Medulla oblongata (tissue), 1 donor: ENCODE data around the gene MNDA.
"Not testable (repeated sequence)": the region's sequence is repeated elsewhere in the genome, so short reads cannot be mapped to it uniquely, and the experiment has no call there.

Experiments
- DNase-seq: peaks from one replicate; pipeline ENCODE4 v3.0.0-alpha.2; 2015; ENCODE audit errors: extremely low spot score

The MNDA gene

DNA sequence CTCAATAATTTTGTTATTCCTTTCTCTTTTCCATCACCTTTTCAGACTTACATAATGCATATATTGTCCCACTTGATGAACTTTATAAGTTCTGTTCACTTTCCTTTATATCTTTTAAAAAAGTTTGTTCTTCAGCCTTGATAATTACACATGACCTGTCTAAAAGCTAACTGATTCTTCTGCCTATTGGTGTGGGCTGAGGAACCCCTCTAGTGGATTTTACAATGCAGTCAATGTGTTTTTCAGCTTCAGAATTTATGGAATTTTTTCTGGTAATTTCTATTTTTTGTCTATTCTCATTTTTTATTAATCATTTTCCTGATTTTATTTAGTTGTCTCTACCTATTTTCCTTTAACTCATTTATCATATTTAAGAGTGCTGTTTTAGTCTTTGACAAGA lies 7.5 kb downstream of the MNDA start:
- DNase-seq, result no peak

- DNase-seq, result no peak
These were observed 8.4 kb downstream of the MNDA start for GRCh38 chr1:158839566-158839965.

DNA sequence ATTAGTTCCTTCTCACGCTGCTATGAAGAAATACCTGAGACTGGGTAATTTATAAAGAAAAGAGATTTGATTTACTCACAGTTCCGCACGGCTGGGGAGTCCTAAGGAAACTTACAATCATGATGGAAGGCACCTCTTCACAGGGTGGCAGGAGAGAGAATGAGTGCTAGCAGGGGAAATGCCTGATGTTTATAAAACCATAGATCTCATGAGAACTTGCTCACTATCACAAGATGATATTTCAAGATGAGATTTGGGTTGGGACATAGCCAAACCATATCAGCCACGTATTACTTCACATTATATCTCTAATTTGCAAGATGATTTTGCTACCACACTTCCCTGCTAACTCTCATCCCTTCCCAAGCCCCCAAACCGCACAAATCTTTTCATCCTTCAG lies 9.1 kb downstream of the MNDA start:
- DNase-seq, result no peak

- no peak for DNase-seq
These were observed 33.4 kb downstream of the MNDA start for GRCh38 chr1:158864595-158864994.

DNA sequence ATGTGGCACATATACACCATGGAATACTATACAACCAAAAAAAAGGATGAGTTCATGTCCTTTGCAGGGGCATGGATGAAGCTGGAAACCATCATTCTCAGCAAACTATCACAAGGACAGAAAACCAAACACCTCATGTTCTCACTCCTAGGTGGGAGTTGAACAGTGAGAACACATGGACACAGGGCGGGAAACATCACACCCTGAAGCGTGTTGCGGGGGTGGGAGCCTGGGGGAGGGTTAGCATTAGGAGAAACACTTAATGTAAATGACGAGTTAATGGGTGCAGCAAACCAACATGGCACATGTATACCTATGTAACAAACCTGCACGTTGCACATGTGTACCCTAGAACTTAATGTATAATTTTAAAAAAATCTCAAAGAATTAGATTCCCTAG lies 39.3 kb downstream of the MNDA start:
- not testable (repeated sequence) for DNase-seq

- DNase-seq, result no peak
These were observed 42.0 kb downstream of the MNDA start for GRCh38 chr1:158873141-158873540.

DNA sequence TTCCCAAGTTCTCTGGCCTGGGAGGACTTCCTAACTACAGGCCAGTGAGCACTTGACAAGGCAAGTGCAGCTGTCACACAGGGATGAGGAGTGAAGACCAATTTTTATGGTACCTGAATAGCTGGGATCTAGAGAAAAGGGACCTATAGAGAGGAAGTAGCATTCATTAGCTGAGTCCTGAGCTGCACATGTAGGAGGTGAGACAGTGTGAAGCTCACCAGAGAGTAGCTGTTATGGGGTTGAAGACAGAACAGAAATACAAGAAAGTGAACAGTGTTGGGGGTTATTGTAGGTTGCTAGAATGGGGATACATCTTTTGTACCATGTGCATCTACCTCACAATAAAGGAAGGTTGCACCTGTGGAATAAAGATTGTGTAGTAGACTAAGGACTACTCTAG lies 62.5 kb downstream of the MNDA start:
- no peak for DNase-seq

- no peak for DNase-seq
These were observed 67.6 kb downstream of the MNDA start for GRCh38 chr1:158898722-158899121.
